ENCODE measurements around the gene PCDHGB2. TPM values are rescaled to one million over a fixed set of nuclear protein-coding genes. Genes with fewer than 3 reads are reported as not detected.

The PCDHGB2 gene
- polyA plus RNA-seq, 1 donor from 2014 or later: 0.43 TPM

DNA sequence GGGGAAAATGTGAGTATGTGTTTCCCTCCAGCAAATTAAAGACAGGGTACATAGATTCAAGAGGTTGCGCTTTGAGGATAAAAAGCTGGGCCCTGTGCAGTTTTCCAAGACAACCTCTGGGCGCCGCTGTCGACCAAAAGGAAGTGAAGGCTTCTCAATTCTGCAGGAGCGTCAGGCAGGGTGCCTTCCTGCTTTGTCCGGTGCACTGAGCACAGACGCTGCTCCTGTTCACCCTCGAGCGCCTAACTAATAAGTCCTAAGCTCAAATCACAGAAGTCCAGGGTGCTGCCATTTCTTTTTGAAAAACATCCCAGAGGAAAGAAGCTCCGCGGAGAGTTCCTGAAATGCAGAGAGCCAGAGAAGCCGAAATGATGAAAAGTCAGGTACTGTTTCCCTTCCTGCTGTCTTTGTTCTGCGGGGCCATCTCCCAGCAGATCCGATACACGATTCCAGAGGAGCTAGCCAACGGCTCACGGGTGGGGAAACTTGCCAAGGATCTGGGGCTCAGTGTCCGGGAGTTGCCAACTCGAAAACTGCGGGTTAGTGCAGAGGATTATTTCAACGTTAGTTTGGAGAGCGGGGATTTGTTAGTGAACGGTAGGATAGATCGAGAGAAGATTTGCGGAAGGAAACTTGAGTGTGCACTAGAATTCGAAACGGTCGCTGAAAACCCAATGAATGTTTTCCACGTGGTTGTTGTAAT lies 9.7 kb upstream of the PCDHGB2 start, which contains the start of gene PCDHGB1:
PCDHGB1 (plus strand) TSS at position 183 of the 703 bp plus-strand sequence; CDS start at position 345, 162 bp downstream.
- no peaks in the 10 kb centered on the region for H4K20me1 ChIP-seq (ENCODE audit: insufficient read depth)
- no peak within 1 kb of the TSS for H2AFZ ChIP-seq (ENCODE audit: low read depth, low read length)
- no peak within 1 kb of the TSS for H3K9ac ChIP-seq (ENCODE audit: low read length)
- H3K27me3 ChIP-seq (ENCODE audit: insufficient read depth, low read depth, low read length): no peaks in the 10 kb centered on the region
- no peak for TF ChIP-seq RAD21 (conservative IDR thresholded peaks at IDR 0.05)
- no peak for TF ChIP-seq EZH2 (IDR thresholded peaks at IDR 0.05; ENCODE audit: borderline replicate concordance, insufficient read depth, low read length, poor library complexity, severe bottlenecking)
- TF ChIP-seq EP300 (conservative IDR thresholded peaks at IDR 0.05; ENCODE audit: poor library complexity, severe bottlenecking): no peak
- no peak for TF ChIP-seq POLR2AphosphoS5 (IDR thresholded peaks at IDR 0.05)
- TF ChIP-seq SMC3 (conservative IDR thresholded peaks at IDR 0.05; ENCODE audit: poor library complexity): no peak
- TF ChIP-seq, protein P1, sequence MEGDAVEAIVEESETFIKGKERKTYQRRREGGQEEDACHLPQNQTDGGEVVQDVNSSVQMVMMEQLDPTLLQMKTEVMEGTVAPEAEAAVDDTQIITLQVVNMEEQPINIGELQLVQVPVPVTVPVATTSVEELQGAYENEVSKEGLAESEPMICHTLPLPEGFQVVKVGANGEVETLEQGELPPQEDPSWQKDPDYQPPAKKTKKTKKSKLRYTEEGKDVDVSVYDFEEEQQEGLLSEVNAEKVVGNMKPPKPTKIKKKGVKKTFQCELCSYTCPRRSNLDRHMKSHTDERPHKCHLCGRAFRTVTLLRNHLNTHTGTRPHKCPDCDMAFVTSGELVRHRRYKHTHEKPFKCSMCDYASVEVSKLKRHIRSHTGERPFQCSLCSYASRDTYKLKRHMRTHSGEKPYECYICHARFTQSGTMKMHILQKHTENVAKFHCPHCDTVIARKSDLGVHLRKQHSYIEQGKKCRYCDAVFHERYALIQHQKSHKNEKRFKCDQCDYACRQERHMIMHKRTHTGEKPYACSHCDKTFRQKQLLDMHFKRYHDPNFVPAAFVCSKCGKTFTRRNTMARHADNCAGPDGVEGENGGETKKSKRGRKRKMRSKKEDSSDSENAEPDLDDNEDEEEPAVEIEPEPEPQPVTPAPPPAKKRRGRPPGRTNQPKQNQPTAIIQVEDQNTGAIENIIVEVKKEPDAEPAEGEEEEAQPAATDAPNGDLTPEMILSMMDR (IDR thresholded peaks at IDR 0.05; ENCODE audit: poor library complexity, severe bottlenecking): no peak
- TF ChIP-seq, protein P2, sequence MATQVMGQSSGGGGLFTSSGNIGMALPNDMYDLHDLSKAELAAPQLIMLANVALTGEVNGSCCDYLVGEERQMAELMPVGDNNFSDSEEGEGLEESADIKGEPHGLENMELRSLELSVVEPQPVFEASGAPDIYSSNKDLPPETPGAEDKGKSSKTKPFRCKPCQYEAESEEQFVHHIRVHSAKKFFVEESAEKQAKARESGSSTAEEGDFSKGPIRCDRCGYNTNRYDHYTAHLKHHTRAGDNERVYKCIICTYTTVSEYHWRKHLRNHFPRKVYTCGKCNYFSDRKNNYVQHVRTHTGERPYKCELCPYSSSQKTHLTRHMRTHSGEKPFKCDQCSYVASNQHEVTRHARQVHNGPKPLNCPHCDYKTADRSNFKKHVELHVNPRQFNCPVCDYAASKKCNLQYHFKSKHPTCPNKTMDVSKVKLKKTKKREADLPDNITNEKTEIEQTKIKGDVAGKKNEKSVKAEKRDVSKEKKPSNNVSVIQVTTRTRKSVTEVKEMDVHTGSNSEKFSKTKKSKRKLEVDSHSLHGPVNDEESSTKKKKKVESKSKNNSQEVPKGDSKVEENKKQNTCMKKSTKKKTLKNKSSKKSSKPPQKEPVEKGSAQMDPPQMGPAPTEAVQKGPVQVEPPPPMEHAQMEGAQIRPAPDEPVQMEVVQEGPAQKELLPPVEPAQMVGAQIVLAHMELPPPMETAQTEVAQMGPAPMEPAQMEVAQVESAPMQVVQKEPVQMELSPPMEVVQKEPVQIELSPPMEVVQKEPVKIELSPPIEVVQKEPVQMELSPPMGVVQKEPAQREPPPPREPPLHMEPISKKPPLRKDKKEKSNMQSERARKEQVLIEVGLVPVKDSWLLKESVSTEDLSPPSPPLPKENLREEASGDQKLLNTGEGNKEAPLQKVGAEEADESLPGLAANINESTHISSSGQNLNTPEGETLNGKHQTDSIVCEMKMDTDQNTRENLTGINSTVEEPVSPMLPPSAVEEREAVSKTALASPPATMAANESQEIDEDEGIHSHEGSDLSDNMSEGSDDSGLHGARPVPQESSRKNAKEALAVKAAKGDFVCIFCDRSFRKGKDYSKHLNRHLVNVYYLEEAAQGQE (IDR thresholded peaks at IDR 0.05; ENCODE audit: borderline replicate concordance): no peak
- no peak for TF ChIP-seq MXI1 (conservative IDR thresholded peaks at IDR 0.05; ENCODE audit: poor library complexity, severe bottlenecking)
- TF ChIP-seq TAF1 (IDR thresholded peaks at IDR 0.05; ENCODE audit: low read depth): no peak
- H3K79me2 ChIP-seq (replicated peaks; ENCODE audit: insufficient read depth, low read length): no peaks in the 10 kb centered on the region
- H3F3A ChIP-seq (ENCODE audit: insufficient read depth, low read length, poor library complexity, severe bottlenecking): no peaks in the 10 kb centered on the region
- H3K36me3 ChIP-seq (ENCODE audit: insufficient read depth, low read length): no peaks in the 10 kb centered on the region
- no peak within 1 kb of the TSS for H3K4me2 ChIP-seq (ENCODE audit: low read length)
- H3K9me3 ChIP-seq (ENCODE audit: low read length): peaks cover 15% of the 10 kb centered on the region
- H3K27ac ChIP-seq (ENCODE audit: low read length): no peak within 1 kb of the TSS
- peak within 1 kb of the TSS; percentile 15 for H3K4me3 ChIP-seq (ENCODE audit: low read length)
- no peaks in the 10 kb centered on the region for H3K9me2 ChIP-seq (ENCODE audit: insufficient read depth, low read length)

DNA sequence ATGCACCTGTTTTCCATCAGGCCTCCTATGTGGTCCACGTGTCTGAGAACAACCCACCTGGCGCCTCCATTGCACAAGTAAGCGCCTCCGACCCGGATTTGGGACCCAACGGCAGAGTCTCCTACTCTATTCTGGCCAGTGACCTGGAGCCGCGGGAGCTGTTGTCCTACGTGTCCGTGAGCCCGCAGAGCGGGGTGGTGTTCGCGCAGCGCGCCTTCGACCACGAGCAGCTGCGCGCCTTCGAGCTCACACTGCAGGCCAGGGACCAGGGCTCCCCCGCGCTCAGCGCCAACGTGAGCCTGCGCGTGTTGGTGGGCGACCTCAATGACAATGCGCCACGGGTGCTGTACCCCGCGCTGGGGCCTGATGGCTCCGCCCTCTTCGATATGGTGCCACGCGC lies 8.2 kb upstream of the PCDHGB2 start:
- H3K36me3 ChIP-seq (ENCODE audit: insufficient read depth, low read length): no peaks in the 10 kb centered on the region
- no peaks in the 10 kb centered on the region for H4K20me1 ChIP-seq (ENCODE audit: insufficient read depth)

More for the DNA sequence above, 8.2 kb upstream of the PCDHGB2 start:
- H3F3A ChIP-seq (ENCODE audit: insufficient read depth, low read length, poor library complexity, severe bottlenecking): no peaks in the 10 kb centered on the region
- H3K27ac ChIP-seq (ENCODE audit: low read length): no peak overlapping the region
- no peaks in the 10 kb centered on the region for H3K27me3 ChIP-seq (ENCODE audit: insufficient read depth, low read depth, low read length)
- no peak overlapping the region for H3K4me2 ChIP-seq (ENCODE audit: low read length)
- no peaks in the 10 kb centered on the region for H3K79me2 ChIP-seq (replicated peaks; ENCODE audit: insufficient read depth, low read length)
- no peak overlapping the region for H3K4me3 ChIP-seq (ENCODE audit: low read length)
- no peak overlapping the region for H3K9ac ChIP-seq (ENCODE audit: low read length)
- H2AFZ ChIP-seq (ENCODE audit: low read depth, low read length): no peak overlapping the region
- TF ChIP-seq EZH2 (IDR thresholded peaks at IDR 0.05; ENCODE audit: borderline replicate concordance, insufficient read depth, low read length, poor library complexity, severe bottlenecking): no peak
- no peak for TF ChIP-seq RAD21 (conservative IDR thresholded peaks at IDR 0.05)
- no peak for TF ChIP-seq MXI1 (conservative IDR thresholded peaks at IDR 0.05; ENCODE audit: poor library complexity, severe bottlenecking)
- H3K9me3 ChIP-seq (ENCODE audit: low read length): peaks cover 21% of the 10 kb centered on the region
- H3K9me2 ChIP-seq (ENCODE audit: insufficient read depth, low read length): no peaks in the 10 kb centered on the region
